ENCODE data around the gene PCNP.
"Not testable (repeated sequence)": the region's sequence is repeated elsewhere in the genome, so short reads cannot be mapped to it uniquely, and the experiment has no call there.

The PCNP gene

DNA sequence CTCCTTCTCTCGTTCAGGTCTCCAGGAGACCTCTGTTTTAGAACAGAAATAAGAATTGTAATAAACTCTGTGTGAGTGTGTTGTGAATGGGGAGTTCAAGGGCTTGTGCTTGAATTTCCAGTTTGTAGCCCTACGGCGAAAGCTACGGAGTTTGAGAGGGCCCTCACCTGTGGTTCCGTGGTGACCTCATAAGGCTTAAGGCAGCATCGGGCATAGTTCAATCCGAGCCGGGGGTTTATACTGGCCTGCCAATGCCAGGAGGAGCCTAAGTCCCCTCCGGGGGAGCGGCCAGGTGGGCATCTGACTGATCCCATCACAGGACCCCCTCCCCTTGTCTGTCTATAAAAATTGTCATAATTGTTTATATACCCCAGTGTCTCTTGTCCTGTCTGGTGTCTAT lies 59.2 kb downstream of the PCNP start:
- DNase-seq (ENCODE audit: low read depth) = no peak

GRCh38 chr3:101634591-101635196 lies 60.7 kb downstream of the PCNP start:
- DNase-seq (ENCODE audit: low read depth) = no peak

DNA sequence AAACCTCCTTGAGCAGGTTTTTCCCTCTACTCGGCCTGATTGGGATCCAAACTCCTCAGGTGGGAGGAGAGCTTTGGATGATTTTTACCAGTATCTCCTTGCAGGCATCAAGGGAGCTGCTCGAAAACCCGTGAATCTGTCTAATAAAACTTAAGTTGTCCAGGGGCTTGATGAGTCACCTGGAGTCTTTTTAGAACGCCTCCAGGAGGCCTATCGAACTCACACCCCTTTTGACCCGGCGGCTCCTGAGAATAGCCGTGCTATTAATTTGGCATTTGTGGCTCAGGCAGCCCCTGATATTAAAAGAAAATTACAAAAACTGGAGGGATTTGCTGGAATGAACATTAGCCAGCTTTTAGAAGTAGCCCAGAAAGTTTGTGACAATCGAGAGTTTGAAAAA lies 61.4 kb downstream of the PCNP start:
- DNase-seq (ENCODE audit: low read depth) = no peak

DNA sequence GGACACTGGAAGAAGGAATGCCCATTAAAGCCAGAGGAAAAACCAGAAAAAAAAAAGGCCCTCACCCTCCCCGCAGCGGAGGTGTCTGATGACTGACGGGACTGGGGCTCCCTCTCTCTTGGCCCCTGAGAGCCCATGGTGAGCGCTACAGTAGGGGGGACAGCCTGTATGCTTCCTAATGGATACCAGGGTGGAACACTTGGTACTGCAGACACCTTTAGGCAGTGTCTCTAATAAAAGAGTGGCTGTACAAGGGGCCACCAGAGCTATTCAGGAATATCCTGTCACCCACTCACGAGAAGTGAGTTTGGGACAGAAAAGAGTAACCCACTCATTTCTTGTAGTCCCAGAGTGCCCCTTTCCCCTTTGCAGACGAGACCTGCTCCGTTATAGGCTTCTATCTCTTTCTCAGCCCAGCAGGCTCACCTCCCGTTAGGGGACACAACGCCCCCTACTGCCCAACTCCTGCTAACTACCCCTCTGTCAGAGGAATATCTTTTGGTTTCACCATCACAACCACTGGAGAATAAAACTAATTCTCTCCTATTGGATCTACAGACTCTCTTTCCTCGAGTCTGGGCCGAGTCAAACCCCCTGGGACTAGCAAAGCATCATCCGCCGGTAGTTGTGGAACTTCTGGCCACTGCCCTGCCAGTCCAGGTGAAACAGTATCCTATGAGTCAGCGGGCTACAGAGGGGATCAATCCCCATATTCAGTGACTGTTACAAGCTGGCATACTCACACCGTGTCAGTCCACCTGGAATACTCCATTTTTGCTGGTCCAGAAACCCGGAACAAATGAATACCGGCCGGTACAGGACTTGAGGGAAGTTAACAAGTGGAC lies 62.2 kb downstream of the PCNP start:
- DNase-seq (ENCODE audit: low read depth) = peak; percentile 67

GRCh38 chr3:101637451-101637850 lies 63.5 kb downstream of the PCNP start:
- DNase-seq (ENCODE audit: low read depth) = no peak

DNA sequence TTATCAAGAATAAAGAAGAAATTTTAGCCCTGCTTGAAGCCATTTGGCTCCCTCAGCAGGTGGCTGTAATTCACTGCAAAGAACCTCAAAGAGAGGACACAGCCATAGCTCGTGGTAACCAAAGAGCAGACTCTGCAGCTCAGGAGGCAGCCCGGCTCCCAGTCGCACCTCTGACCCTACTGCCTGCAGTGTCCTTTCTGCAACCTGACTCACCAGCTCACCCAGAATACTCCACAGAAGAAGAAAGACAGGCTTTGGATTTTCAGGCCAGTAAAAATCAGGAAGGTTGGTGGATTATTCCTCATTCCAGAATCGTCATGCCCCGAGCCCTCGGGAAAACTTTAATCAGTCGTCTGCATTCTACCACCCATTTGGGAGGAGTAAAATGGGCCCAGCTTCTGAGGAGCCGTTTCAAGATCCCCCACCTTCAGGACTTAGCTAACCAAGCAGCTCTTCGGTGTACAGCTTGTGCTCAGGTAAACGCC lies 64.3 kb downstream of the PCNP start:
- DNase-seq (ENCODE audit: low read depth) = no peak

- DNase-seq (ENCODE audit: low read depth) = no peak
Observed at GRCh38 chr3:101639280-101639963, 65.4 kb downstream of the PCNP start.

DNA sequence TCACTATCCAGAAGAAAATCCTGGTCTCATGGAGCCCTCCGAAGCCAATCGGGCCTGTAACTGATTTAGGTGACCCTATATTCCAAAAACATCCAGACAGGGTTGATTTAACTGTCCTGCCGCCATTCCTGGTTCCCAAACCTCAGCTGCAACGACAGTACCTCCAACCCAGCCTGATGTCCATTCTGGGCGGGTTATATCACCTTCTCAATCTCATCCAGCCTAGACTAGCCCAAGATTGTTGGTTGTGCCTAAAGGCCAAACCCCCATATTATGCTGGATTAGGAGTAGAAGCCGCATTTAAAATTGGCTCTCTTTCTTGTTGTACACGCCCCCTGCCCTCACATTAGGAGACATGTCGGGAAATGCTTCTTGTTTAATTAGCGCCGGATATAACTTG lies 66.3 kb downstream of the PCNP start:
- DNase-seq (ENCODE audit: low read depth) = no peak

GRCh38 chr3:101641397-101642115 lies 67.6 kb downstream of the PCNP start:
- DNase-seq (ENCODE audit: low read depth) = not testable (repeated sequence)

- DNase-seq (ENCODE audit: low read depth) = no peak
Observed at GRCh38 chr3:101642441-101642840, 68.5 kb downstream of the PCNP start.

GRCh38 chr3:101643009-101643844 lies 69.2 kb downstream of the PCNP start:
- no peak for DNase-seq (ENCODE audit: low read depth)
